GM12891 (cell line): Measurements from ENCODE around the gene SMCO1.

Source experiments
- POLR2A ChIP-seq: IDR thresholded peaks from 2 replicates; pipeline ENCODE4 v1.6.1; 2011; ENCODE audit warnings: low read depth, low read length, control low read depth
- POLR2AphosphoS5 ChIP-seq: IDR thresholded peaks from 2 replicates; pipeline ENCODE4 v1.6.1; 2011; ENCODE audit warnings: low read depth, low read length, control low read depth
- SPI1 ChIP-seq: IDR thresholded peaks from 2 replicates; pipeline ENCODE4 v1.6.1; 2011; ENCODE audit warnings: low read depth, low read length, control low read depth
- TAF1 ChIP-seq: IDR thresholded peaks from 2 replicates; pipeline ENCODE4 v1.6.1; 2011; ENCODE audit warnings: low read depth, low read length, control low read depth

- TF ChIP-seq POLR2AphosphoS5 (no peak), POLR2A (no peak), TAF1 (no peak), SPI1 (no peak)
Observed at GRCh38 chr3:196531418-196531817, 16.3 kb upstream of the SMCO1 start.
